ENCODE data around the gene SH3BGRL3.

DNA sequence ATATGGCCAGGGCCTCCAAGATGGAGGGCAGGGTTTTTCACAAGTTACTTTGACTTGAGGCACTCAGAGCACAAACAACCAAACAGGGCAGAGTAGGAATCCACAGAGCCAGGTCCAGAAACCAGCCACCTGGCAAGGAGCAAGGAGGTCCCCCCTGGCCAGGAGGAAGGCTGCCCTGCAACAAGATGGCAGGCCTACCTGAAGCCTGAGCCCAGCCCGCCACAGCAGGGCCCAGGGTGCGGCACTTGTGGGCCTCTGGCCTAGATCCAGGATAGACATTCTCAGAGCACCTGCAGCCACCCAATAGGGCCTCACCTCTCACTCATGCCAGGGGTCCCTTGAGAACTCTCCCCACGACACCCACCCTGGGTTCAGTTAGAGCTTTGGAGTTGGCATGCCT lies 11.5 kb downstream of the SH3BGRL3 start:
- TF ChIP-seq, protein P1, sequence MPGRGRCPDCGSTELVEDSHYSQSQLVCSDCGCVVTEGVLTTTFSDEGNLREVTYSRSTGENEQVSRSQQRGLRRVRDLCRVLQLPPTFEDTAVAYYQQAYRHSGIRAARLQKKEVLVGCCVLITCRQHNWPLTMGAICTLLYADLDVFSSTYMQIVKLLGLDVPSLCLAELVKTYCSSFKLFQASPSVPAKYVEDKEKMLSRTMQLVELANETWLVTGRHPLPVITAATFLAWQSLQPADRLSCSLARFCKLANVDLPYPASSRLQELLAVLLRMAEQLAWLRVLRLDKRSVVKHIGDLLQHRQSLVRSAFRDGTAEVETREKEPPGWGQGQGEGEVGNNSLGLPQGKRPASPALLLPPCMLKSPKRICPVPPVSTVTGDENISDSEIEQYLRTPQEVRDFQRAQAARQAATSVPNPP (CRISPR knock-in tag; IDR thresholded peaks at IDR 0.05), result no peak
- TF ChIP-seq SRF (IDR thresholded peaks at IDR 0.05; ENCODE audit: low read depth, low read length), result no peak
